ENCODE data around the gene WFIKKN1.

WFIKKN1 gene

GRCh38 chr16:629833-630248 is 944 bp upstream of the WFIKKN1 start:
- no peak for TF ChIP-seq CTCF (IDR thresholded peaks at IDR 0.05; ENCODE audit: control extremely low read depth, extremely low read depth, low read depth, missing control alignments)
- ChIA-PET CTCF (no interaction called here), POLR2A (no interaction called here)
- DNase-seq (ENCODE audit: extremely low spot score) = no peak

GRCh38 chr16:630249-630814 is 453 bp upstream of the WFIKKN1 start:
- ChIA-PET POLR2A (no interaction called here), CTCF (no interaction called here)
- no peak for DNase-seq (ENCODE audit: extremely low spot score)
- TF ChIP-seq CTCF (IDR thresholded peaks at IDR 0.05; ENCODE audit: control extremely low read depth, extremely low read depth, low read depth, missing control alignments) = no peak

GRCh38 chr16:631808-632358 is 1.1 kb downstream of the WFIKKN1 start:
- ChIA-PET POLR2A (no interaction called here), CTCF (no interaction called here)
- TF ChIP-seq CTCF (IDR thresholded peaks at IDR 0.05; ENCODE audit: control extremely low read depth, extremely low read depth, low read depth, missing control alignments) = no peak
- DNase-seq (ENCODE audit: extremely low spot score) = no peak

GRCh38 chr16:632486-633335 is 1.9 kb downstream of the WFIKKN1 start:
- no peak for DNase-seq (ENCODE audit: extremely low spot score)
- POLR2A ChIA-PET = no interaction called here
- no peak for TF ChIP-seq CTCF (IDR thresholded peaks at IDR 0.05; ENCODE audit: control extremely low read depth, extremely low read depth, low read depth, missing control alignments)
- CTCF ChIA-PET = no interaction called here

GRCh38 chr16:633336-634050 is 2.7 kb downstream of the WFIKKN1 start:
- POLR2A ChIA-PET = no interaction called here
- no peak for TF ChIP-seq CTCF (IDR thresholded peaks at IDR 0.05; ENCODE audit: control extremely low read depth, extremely low read depth, low read depth, missing control alignments)
- no peak for DNase-seq (ENCODE audit: extremely low spot score)
- CTCF ChIA-PET = no interaction called here

- no peak for TF ChIP-seq CTCF (IDR thresholded peaks at IDR 0.05; ENCODE audit: control extremely low read depth, extremely low read depth, low read depth, missing control alignments)
Measured at GRCh38 chr16:634051-634670, 3.4 kb downstream of the WFIKKN1 start.

More at GRCh38 chr16:634051-634670, 3.4 kb downstream of the WFIKKN1 start:
- DNase-seq (ENCODE audit: extremely low spot score) = no peak
- ChIA-PET CTCF (no interaction called here), POLR2A (no interaction called here)
